ENCODE results near the gene TRMT61A. TPM values are rescaled to one million over a fixed set of nuclear protein-coding genes. Genes with fewer than 3 reads are reported as not detected.

Gene TRMT61A
- polyA plus RNA-seq, 1 donor from 2014 or later = 8.2 TPM

- Histone ChIP-seq H3K27me3 (ENCODE audit: insufficient read depth, low read depth, low read length) (no peaks in the 10 kb centered on the region), H4K20me1 (ENCODE audit: insufficient read depth) (no peaks in the 10 kb centered on the region), H3K9me2 (ENCODE audit: insufficient read depth, low read length) (no peaks in the 10 kb centered on the region), H3K27ac (ENCODE audit: low read length) (no peak overlapping the region), H3K36me3 (ENCODE audit: insufficient read depth, low read length) (no peaks in the 10 kb centered on the region), H3F3A (ENCODE audit: insufficient read depth, low read length, poor library complexity, severe bottlenecking) (no peaks in the 10 kb centered on the region), H3K79me2 (replicated peaks; ENCODE audit: insufficient read depth, low read length) (peaks cover 6% of the 10 kb centered on the region), H3K4me2 (ENCODE audit: low read length) (no peak overlapping the region), H3K9ac (ENCODE audit: low read length) (no peak overlapping the region), H2AFZ (ENCODE audit: low read depth, low read length) (no peak overlapping the region), H3K9me3 (ENCODE audit: low read length) (no peaks in the 10 kb centered on the region), H3K4me3 (ENCODE audit: low read length) (no peak overlapping the region)
- TF ChIP-seq EZH2 (IDR thresholded peaks at IDR 0.05; ENCODE audit: borderline replicate concordance, insufficient read depth, low read length, poor library complexity, severe bottlenecking) = no peak
These were observed 5.1 kb downstream of the TRMT61A start for GRCh38 chr14:103533999-103534575.

GRCh38 chr14:103534576-103535061 is 5.6 kb downstream of the TRMT61A start:
- H2AFZ ChIP-seq (ENCODE audit: low read depth, low read length) = no peak overlapping the region
- peaks cover 2% of the 10 kb centered on the region for H3K79me2 ChIP-seq (replicated peaks; ENCODE audit: insufficient read depth, low read length)
- H3K36me3 ChIP-seq (ENCODE audit: insufficient read depth, low read length) = no peaks in the 10 kb centered on the region
- no peak overlapping the region for H3K4me2 ChIP-seq (ENCODE audit: low read length)
- H3F3A ChIP-seq (ENCODE audit: insufficient read depth, low read length, poor library complexity, severe bottlenecking) = no peaks in the 10 kb centered on the region
- no peak overlapping the region for H3K27ac ChIP-seq (ENCODE audit: low read length)
- H3K9ac ChIP-seq (ENCODE audit: low read length) = no peak overlapping the region
- H3K27me3 ChIP-seq (ENCODE audit: insufficient read depth, low read depth, low read length) = no peaks in the 10 kb centered on the region
- H3K9me3 ChIP-seq (ENCODE audit: low read length) = no peaks in the 10 kb centered on the region
- no peaks in the 10 kb centered on the region for H3K9me2 ChIP-seq (ENCODE audit: insufficient read depth, low read length)
- H3K4me3 ChIP-seq (ENCODE audit: low read length) = no peak overlapping the region
- TF ChIP-seq CTCF (IDR thresholded peaks at IDR 0.05; ENCODE audit: poor library complexity, severe bottlenecking) (no peak), EZH2 (IDR thresholded peaks at IDR 0.05; ENCODE audit: borderline replicate concordance, insufficient read depth, low read length, poor library complexity, severe bottlenecking) (no peak), MXI1 (conservative IDR thresholded peaks at IDR 0.05; ENCODE audit: poor library complexity, severe bottlenecking) (no peak), EP300 (conservative IDR thresholded peaks at IDR 0.05; ENCODE audit: poor library complexity, severe bottlenecking) (no peak), TAF1 (IDR thresholded peaks at IDR 0.05; ENCODE audit: low read depth) (no peak), POLR2AphosphoS5 (IDR thresholded peaks at IDR 0.05) (no peak), RAD21 (conservative IDR thresholded peaks at IDR 0.05) (no peak), SMC3 (conservative IDR thresholded peaks at IDR 0.05; ENCODE audit: poor library complexity) (no peak), REST (IDR thresholded peaks at IDR 0.05; ENCODE audit: borderline replicate concordance) (no peak)
- H4K20me1 ChIP-seq (ENCODE audit: insufficient read depth) = no peaks in the 10 kb centered on the region

All from neural cell (in vitro differentiated cells).